ENCODE data around the gene CABP2.

CABP2 gene

GRCh38 chr11:67496113-67496512 lies 27.1 kb downstream of the CABP2 start:
- H4K8ac ChIP-seq (ENCODE audit: low read depth, low read length): no peak overlapping the region
- no peak overlapping the region for H3K27ac ChIP-seq (ENCODE audit: low read depth, low read length)
- H2BK5ac ChIP-seq (ENCODE audit: low read depth, low read length, poor library complexity): no peak overlapping the region
- H2AFZ ChIP-seq (ENCODE audit: insufficient read depth, low read length, poor library complexity): no peak overlapping the region
- no peaks in the 10 kb centered on the region for H3K79me1 ChIP-seq (ENCODE audit: low read length)
- H3K9ac ChIP-seq (ENCODE audit: low read length): no peak overlapping the region
- no peak overlapping the region for H3K4me2 ChIP-seq (ENCODE audit: low read length)
- no peak overlapping the region for H4K91ac ChIP-seq (ENCODE audit: low read depth, low read length)
- no peaks in the 10 kb centered on the region for H3K4me1 ChIP-seq (ENCODE audit: control insufficient read depth in 1 of 2, insufficient read depth in 2 of 2, low read length in 2 of 2)
- no peaks in the 10 kb centered on the region for H3K9me3 ChIP-seq (ENCODE audit: insufficient read depth, low read depth, low read length)
- no peaks in the 10 kb centered on the region for H3K27me3 ChIP-seq (ENCODE audit: insufficient read depth, low read length)
- no peak overlapping the region for H2BK12ac ChIP-seq (ENCODE audit: low read length)
- peaks cover 88 to 91% of the 10 kb centered on the region in 2 experiments for H3K36me3 ChIP-seq (ENCODE audit: control insufficient read depth in 1 of 2, insufficient read depth in 2 of 2, low read length in 2 of 2)
- H3K23ac ChIP-seq (ENCODE audit: low read length): no peak overlapping the region
- H3K79me2 ChIP-seq (ENCODE audit: control insufficient read depth, insufficient read depth, low read length, poor library complexity): no peaks in the 10 kb centered on the region
- H3K4me3 ChIP-seq (ENCODE audit: low read depth, low read length): no peak overlapping the region
- no peak overlapping the region for H2BK120ac ChIP-seq (ENCODE audit: insufficient read depth, low read length, poor library complexity)
- no CpG with 5 or more reads among the region's 12 CpGs for WGBS (ENCODE audit: extremely low coverage, insufficient coverage, insufficient read length)
- H2AK5ac ChIP-seq (ENCODE audit: low read length): no peak overlapping the region
- no peak overlapping the region for H4K12ac ChIP-seq (ENCODE audit: low read depth, low read length)
- no peak overlapping the region for H3K18ac ChIP-seq (ENCODE audit: low read length)
- DNase-seq: no peak
- H3K14ac ChIP-seq (ENCODE audit: low read length): no peak overlapping the region
- no peak overlapping the region for H3K4ac ChIP-seq (ENCODE audit: low read depth, low read length)

- Histone ChIP-seq H3K36me3 (ENCODE audit: control insufficient read depth in 1 of 2, insufficient read depth in 2 of 2, low read length in 2 of 2) (peaks cover 93 to 96% of the 10 kb centered on the region in 2 experiments), H2AFZ (ENCODE audit: insufficient read depth, low read length, poor library complexity) (no peak overlapping the region), H2AK5ac (ENCODE audit: low read length) (no peak overlapping the region), H4K8ac (ENCODE audit: low read depth, low read length) (no peak overlapping the region), H3K23ac (ENCODE audit: low read length) (no peak overlapping the region), H3K79me2 (ENCODE audit: control insufficient read depth, insufficient read depth, low read length, poor library complexity) (no peaks in the 10 kb centered on the region), H3K4ac (ENCODE audit: low read depth, low read length) (no peak overlapping the region), H3K79me1 (ENCODE audit: low read length) (no peaks in the 10 kb centered on the region), H3K4me2 (ENCODE audit: low read length) (no peak overlapping the region), H3K27ac (ENCODE audit: low read depth, low read length) (no peak overlapping the region), H2BK120ac (ENCODE audit: insufficient read depth, low read length, poor library complexity) (no peak overlapping the region), H3K14ac (ENCODE audit: low read length) (no peak overlapping the region), H4K91ac (ENCODE audit: low read depth, low read length) (no peak overlapping the region), H3K27me3 (ENCODE audit: insufficient read depth, low read length) (no peaks in the 10 kb centered on the region), H3K9ac (ENCODE audit: low read length) (no peak overlapping the region), H3K4me1 (ENCODE audit: control insufficient read depth in 1 of 2, insufficient read depth in 2 of 2, low read length in 2 of 2) (no peaks in the 10 kb centered on the region), H3K18ac (ENCODE audit: low read length) (no peak overlapping the region), H3K4me3 (ENCODE audit: low read depth, low read length) (no peak overlapping the region), H2BK5ac (ENCODE audit: low read depth, low read length, poor library complexity) (no peak overlapping the region), H2BK12ac (ENCODE audit: low read length) (no peak overlapping the region), H3K9me3 (ENCODE audit: insufficient read depth, low read depth, low read length) (no peaks in the 10 kb centered on the region), H4K12ac (ENCODE audit: low read depth, low read length) (no peak overlapping the region)
- WGBS (ENCODE audit: extremely low coverage, insufficient coverage, insufficient read length): no CpG with 5 or more reads among the region's 16 CpGs
- no peak for DNase-seq
Measured at GRCh38 chr11:67495234-67496005, 27.8 kb downstream of the CABP2 start.

DNA sequence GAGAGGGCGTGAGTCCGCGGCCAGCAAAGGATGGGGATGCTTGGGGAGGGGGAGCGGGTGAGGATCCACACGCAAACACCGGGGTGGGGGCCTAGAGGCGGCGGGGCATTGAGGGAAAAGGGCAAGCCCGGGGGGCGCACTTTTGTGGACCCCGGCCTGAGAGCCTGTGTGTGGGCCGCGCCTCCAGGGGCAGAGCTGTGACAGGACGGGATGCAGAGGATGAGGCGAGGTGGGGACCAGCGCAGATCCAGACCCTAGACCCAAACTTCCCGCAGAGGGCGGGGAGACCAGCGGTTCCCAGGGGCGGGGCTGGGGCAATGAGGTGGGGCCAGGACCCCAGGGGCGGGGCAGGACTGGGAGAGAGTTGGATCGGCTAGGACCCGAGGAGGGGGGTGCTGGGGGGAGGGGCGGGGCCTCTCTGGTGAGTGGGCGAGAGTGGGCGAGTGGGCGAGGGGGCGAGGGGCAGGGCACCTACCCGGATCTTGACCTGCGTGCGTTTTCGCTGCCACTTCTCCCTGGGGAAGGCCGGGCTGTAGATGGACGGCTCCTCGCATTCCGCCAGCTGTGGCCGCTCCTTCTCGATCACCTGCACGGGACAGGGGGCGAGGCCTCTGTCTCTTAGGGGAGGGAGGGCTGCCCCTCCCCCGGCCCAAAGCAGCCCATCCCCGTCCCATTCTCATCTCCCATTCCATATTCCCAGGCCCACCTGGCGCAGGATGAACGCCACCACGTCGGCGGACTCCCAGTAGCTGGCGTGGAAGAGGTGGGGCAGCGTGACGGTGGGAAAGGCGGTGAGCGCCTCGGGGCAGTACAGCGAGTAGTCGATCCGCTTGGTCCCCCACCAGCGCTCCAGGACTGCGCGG lies 28.6 kb downstream of the CABP2 start:
- no CpG with 5 or more reads among the region's 59 CpGs for WGBS (ENCODE audit: extremely low coverage, insufficient coverage, insufficient read length)

GRCh38 chr11:67493548-67494370 lies 29.5 kb downstream of the CABP2 start:
- DNase-seq: no peak
- Histone ChIP-seq H3K9ac (ENCODE audit: low read length) (no peak overlapping the region), H3K4me2 (ENCODE audit: low read length) (no peak overlapping the region), H2AK5ac (ENCODE audit: low read length) (no peak overlapping the region), H3K79me2 (ENCODE audit: control insufficient read depth, insufficient read depth, low read length, poor library complexity) (no peaks in the 10 kb centered on the region), H4K12ac (ENCODE audit: low read depth, low read length) (no peak overlapping the region), H3K14ac (ENCODE audit: low read length) (no peak overlapping the region), H3K36me3 (ENCODE audit: control insufficient read depth in 1 of 2, insufficient read depth in 2 of 2, low read length in 2 of 2) (peaks cover 94 to 96% of the 10 kb centered on the region in 2 experiments), H4K8ac (ENCODE audit: low read depth, low read length) (no peak overlapping the region), H3K9me3 (ENCODE audit: insufficient read depth, low read depth, low read length) (no peaks in the 10 kb centered on the region), H3K27me3 (ENCODE audit: insufficient read depth, low read length) (no peaks in the 10 kb centered on the region), H2BK120ac (ENCODE audit: insufficient read depth, low read length, poor library complexity) (no peak overlapping the region), H4K91ac (ENCODE audit: low read depth, low read length) (no peak overlapping the region), H2BK12ac (ENCODE audit: low read length) (no peak overlapping the region), H3K27ac (ENCODE audit: low read depth, low read length) (no peak overlapping the region), H2AFZ (ENCODE audit: insufficient read depth, low read length, poor library complexity) (no peak overlapping the region), H3K4me3 (ENCODE audit: low read depth, low read length) (no peak overlapping the region), H3K23ac (ENCODE audit: low read length) (no peak overlapping the region), H2BK5ac (ENCODE audit: low read depth, low read length, poor library complexity) (no peak overlapping the region), H3K4ac (ENCODE audit: low read depth, low read length) (no peak overlapping the region), H3K79me1 (ENCODE audit: low read length) (no peaks in the 10 kb centered on the region), H3K18ac (ENCODE audit: low read length) (no peak overlapping the region), H3K4me1 (ENCODE audit: control insufficient read depth in 1 of 2, insufficient read depth in 2 of 2, low read length in 2 of 2) (no peaks in the 10 kb centered on the region)
- WGBS (ENCODE audit: extremely low coverage, insufficient coverage, insufficient read length): no CpG with 5 or more reads among the region's 65 CpGs

More for the DNA sequence above, 28.6 kb downstream of the CABP2 start:
- Histone ChIP-seq H2BK5ac (ENCODE audit: low read depth, low read length, poor library complexity) (no peak overlapping the region), H3K4ac (ENCODE audit: low read depth, low read length) (no peak overlapping the region), H3K79me2 (ENCODE audit: control insufficient read depth, insufficient read depth, low read length, poor library complexity) (no peaks in the 10 kb centered on the region), H3K18ac (ENCODE audit: low read length) (no peak overlapping the region), H2AFZ (ENCODE audit: insufficient read depth, low read length, poor library complexity) (no peak overlapping the region), H2BK120ac (ENCODE audit: insufficient read depth, low read length, poor library complexity) (no peak overlapping the region), H3K23ac (ENCODE audit: low read length) (no peak overlapping the region), H3K9ac (ENCODE audit: low read length) (no peak overlapping the region), H3K9me3 (ENCODE audit: insufficient read depth, low read depth, low read length) (no peaks in the 10 kb centered on the region), H3K4me2 (ENCODE audit: low read length) (no peak overlapping the region), H3K27me3 (ENCODE audit: insufficient read depth, low read length) (no peaks in the 10 kb centered on the region), H3K27ac (ENCODE audit: low read depth, low read length) (no peak overlapping the region), H2AK5ac (ENCODE audit: low read length) (no peak overlapping the region), H3K79me1 (ENCODE audit: low read length) (no peaks in the 10 kb centered on the region), H3K14ac (ENCODE audit: low read length) (no peak overlapping the region), H4K12ac (ENCODE audit: low read depth, low read length) (no peak overlapping the region), H2BK12ac (ENCODE audit: low read length) (no peak overlapping the region), H3K4me1 (ENCODE audit: control insufficient read depth in 1 of 2, insufficient read depth in 2 of 2, low read length in 2 of 2) (no peaks in the 10 kb centered on the region), H3K36me3 (ENCODE audit: control insufficient read depth in 1 of 2, insufficient read depth in 2 of 2, low read length in 2 of 2) (peaks cover 93 to 95% of the 10 kb centered on the region in 2 experiments), H4K8ac (ENCODE audit: low read depth, low read length) (no peak overlapping the region), H4K91ac (ENCODE audit: low read depth, low read length) (no peak overlapping the region), H3K4me3 (ENCODE audit: low read depth, low read length) (no peak overlapping the region)
- DNase-seq: no peak

Data from trophoblast cell (in vitro differentiated cells and primary cell).